HepG2 (cell line): ENCODE measurements around the gene CBX2. TPM values are rescaled to one million over a fixed set of nuclear protein-coding genes. Genes with fewer than 3 reads are reported as not detected.

ENCODE experiments used
- ARNTL ChIP-seq: sonication (generic); formaldehyde crosslinking; IDR thresholded peaks from 2 replicates; pipeline ENCODE4 v1.4.0; 2020; ENCODE audit warnings: mild to moderate bottlenecking, missing genetic modification reagents
- DPF2 ChIP-seq: sonication (generic); formaldehyde crosslinking; IDR thresholded peaks from 2 replicates; pipeline ENCODE4 v1.4.0; 2020; ENCODE audit warnings: mild to moderate bottlenecking, low read depth, missing genetic modification reagents, borderline replicate concordance
- HOXA9 ChIP-seq: sonication (generic); formaldehyde crosslinking; IDR thresholded peaks from 2 replicates; pipeline ENCODE4 v1.8.1; 2022; ENCODE audit warnings: missing genetic modification reagents, mild to moderate bottlenecking, moderate library complexity, borderline replicate concordance
- HOXD1 ChIP-seq: sonication (generic); formaldehyde crosslinking; IDR thresholded peaks from 2 replicates; pipeline ENCODE4 v1.5.0; 2020; ENCODE audit warnings: missing genetic modification reagents
- IRF1 ChIP-seq: sonication (generic); formaldehyde crosslinking; IDR thresholded peaks from 2 replicates; pipeline ENCODE4 v1.4.0; 2020; ENCODE audit warnings: low read depth, mild to moderate bottlenecking, missing genetic modification reagents
- RBFOX2 ChIP-seq: fragments of 200-400 bp; formaldehyde crosslinking; IDR thresholded peaks from 2 replicates; pipeline ENCODE4 v1.6.1; 2017; ENCODE audit warnings: low read depth, mild to moderate bottlenecking, low read length
- ZFP41 ChIP-seq: sonication (generic); formaldehyde crosslinking; IDR thresholded peaks from 2 replicates; pipeline ENCODE4 v1.4.0; 2020; ENCODE audit warnings: mild to moderate bottlenecking, missing genetic modification reagents, borderline replicate concordance
- ZNF326 ChIP-seq: sonication (generic); formaldehyde crosslinking; IDR thresholded peaks from 2 replicates; pipeline ENCODE4 v1.4.0; 2020; ENCODE audit warnings: missing genetic modification reagents, borderline replicate concordance
- ZNF333 ChIP-seq: sonication (generic); formaldehyde crosslinking; IDR thresholded peaks from 2 replicates; pipeline ENCODE4 v1.4.0; 2020; ENCODE audit warnings: mild to moderate bottlenecking, missing genetic modification reagents, borderline replicate concordance
- ZNF737 ChIP-seq: sonication (generic); formaldehyde crosslinking; IDR thresholded peaks from 2 replicates; pipeline ENCODE4 v1.5.0; 2020; ENCODE audit warnings: missing genetic modification reagents, mild to moderate bottlenecking, borderline replicate concordance
- polyA plus RNA-seq, 8 experiments: library from polyadenylated mRNA; depleted of rRNA in 3 of 8; stranded (reverse) in 7 of 8; unstranded in 1 of 8; fragments of >200 nt; fragmentation: Illumina TruSeq in 4 of 8; extraction: Trizol in 4 of 8; gene quantifications; 2 replicates each; pipeline versions ENCODE4 v1.2.1 to v1.2.3, GENCODE V29; 2011 to 2016; ENCODE audit warnings: low read depth in 4 of 8, missing spikeins in 1 of 8, mixed read lengths in 1 of 8; ENCODE audit not compliant: insufficient read depth in 1 of 8
- total RNA-seq, 5 experiments: library from RNA; depleted of rRNA; stranded (reverse); fragments of >200 nt; fragmentation: Illumina TruSeq; extraction: Trizol; gene quantifications; 2 replicates each; pipeline ENCODE4 v1.2.3, GENCODE V29; 2016; ENCODE audit warnings: low read depth in 1 of 5
- TF ChIP-seq, protein P1 (sequence below): sonication (generic); formaldehyde crosslinking; IDR thresholded peaks from 2 replicates; pipeline ENCODE4 v1.8.0; 2022; ENCODE audit warnings: mild to moderate bottlenecking, missing genetic modification reagents, moderate library complexity
- TF ChIP-seq, protein P2 (sequence below): sonication (generic); formaldehyde crosslinking; IDR thresholded peaks from 2 replicates; pipeline ENCODE4 v1.5.1; 2020; ENCODE audit warnings: mild to moderate bottlenecking, missing genetic modification reagents

The CBX2 gene
- total and polyA plus RNA-seq, 2 of the 13 experiments (the other 11 are each of a cell fraction or from before 2014, with no cell fraction given): 14.5 to 31.1 TPM

DNA sequence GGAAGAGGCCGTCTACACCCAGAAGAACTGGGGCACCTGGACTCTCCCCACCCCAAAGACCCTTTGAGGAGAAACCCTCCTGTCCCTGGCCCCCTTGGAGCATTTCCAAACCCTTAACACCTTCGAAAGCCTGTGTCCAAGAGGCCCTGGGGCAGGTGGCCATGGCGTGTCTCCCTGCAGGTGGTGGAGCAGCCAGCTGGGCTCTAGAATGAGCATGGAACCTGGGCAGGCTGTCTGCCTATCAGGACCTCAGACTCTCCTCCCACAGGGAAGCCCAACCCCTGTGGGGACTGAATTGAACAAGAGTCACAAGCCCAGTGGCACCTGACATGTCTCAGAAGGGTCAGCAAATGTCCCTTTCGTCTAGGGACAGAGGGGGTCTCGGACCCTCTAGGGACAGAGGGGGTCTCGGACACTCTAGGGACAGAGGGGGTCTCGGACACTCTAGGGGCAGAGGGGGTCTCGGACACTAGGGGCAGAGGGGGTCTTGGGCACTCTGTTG, 52.9 kb downstream of the CBX2 start (continued):
- TF ChIP-seq IRF1 (CRISPR knock-in tag) (0 out of 2 replicates have a peak, but pooled peaks have one; percentile 61), ZNF333 (CRISPR knock-in tag) (peak; percentile 45; the same call in 1 of the 2 replicates), ARNTL (CRISPR knock-in tag) (0 out of 2 replicates have a peak, but pooled peaks have one; percentile 29), HOXA9 (no peak), ZNF326 (no peak), HOXD1 (no peak), ZFP41 (CRISPR knock-in tag) (peak; percentile 13; the same call in 1 of the 2 replicates), RBFOX2 (no peak), ZNF737 (CRISPR knock-in tag) (no peak), DPF2 (no peak)
- TF ChIP-seq, protein P1, sequence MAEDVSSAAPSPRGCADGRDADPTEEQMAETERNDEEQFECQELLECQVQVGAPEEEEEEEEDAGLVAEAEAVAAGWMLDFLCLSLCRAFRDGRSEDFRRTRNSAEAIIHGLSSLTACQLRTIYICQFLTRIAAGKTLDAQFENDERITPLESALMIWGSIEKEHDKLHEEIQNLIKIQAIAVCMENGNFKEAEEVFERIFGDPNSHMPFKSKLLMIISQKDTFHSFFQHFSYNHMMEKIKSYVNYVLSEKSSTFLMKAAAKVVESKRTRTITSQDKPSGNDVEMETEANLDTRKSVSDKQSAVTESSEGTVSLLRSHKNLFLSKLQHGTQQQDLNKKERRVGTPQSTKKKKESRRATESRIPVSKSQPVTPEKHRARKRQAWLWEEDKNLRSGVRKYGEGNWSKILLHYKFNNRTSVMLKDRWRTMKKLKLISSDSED (CRISPR knock-in tag): no peak
- TF ChIP-seq, protein P2, sequence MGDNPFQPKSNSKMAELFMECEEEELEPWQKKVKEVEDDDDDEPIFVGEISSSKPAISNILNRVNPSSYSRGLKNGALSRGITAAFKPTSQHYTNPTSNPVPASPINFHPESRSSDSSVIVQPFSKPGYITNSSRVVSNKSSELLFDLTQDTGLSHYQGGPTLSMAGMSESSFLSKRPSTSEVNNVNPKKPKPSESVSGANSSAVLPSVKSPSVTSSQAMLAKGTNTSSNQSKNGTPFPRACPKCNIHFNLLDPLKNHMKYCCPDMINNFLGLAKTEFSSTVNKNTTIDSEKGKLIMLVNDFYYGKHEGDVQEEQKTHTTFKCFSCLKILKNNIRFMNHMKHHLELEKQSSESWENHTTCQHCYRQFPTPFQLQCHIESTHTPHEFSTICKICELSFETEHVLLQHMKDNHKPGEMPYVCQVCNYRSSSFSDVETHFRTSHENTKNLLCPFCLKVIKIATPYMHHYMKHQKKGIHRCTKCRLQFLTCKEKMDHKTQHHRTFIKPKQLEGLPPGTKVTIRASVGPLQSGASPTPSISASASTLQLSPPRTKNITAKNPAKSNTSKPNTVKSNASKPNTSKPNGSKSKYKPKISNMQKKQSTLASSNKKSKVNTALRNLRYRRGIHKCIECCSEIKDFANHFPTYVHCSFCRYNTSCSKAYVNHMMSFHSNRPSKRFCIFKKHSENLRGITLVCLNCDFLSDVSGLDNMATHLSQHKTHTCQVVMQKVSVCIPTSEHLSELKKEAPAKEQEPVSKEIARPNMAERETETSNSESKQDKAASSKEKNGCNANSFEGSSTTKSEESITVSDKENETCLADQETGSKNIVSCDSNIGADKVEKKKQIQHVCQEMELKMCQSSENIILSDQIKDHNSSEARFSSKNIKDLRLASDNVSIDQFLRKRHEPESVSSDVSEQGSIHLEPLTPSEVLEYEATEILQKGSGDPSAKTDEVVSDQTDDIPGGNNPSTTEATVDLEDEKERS (CRISPR knock-in tag): no peak
- TF ChIP-seq, all 625 proteins: peak for 33
